SK-N-SH (cell line): ENCODE results near the gene ASAP3. TPM values are rescaled to one million over a fixed set of nuclear protein-coding genes. Genes with fewer than 3 reads are reported as not detected.

ENCODE experiments used
- CTCF ChIA-PET: fragments of 300-600, 350-600 bp; formaldehyde crosslinking; extraction: SDS; loops from one replicate; lab custom pipeline; 2021; lab: Yijun Ruan, JAX
- POLR2A ChIA-PET: fragments of 350-600 bp; sonication (Branson Sonifier 250); formaldehyde crosslinking; extraction: SDS; loops from one replicate; lab custom pipeline; 2020; ENCODE audit warnings: antibody characterized with exemption, inconsistent platforms; lab: Yijun Ruan, JAX
- DNase-seq: peaks from one replicate; pipeline ENCODE4 v3.0.0; 2012
- H2AFZ ChIP-seq: fragments of 200-600 bp; sonication (generic); 2 replicates; pipeline ENCODE4 v1.8.1; 2016; ENCODE audit warnings: antibody characterized with exemption, mild to moderate bottlenecking, low read depth
- H3F3A ChIP-seq: fragments of 200-600 bp; sonication (generic); replicated peaks from 2 replicates; pipeline ENCODE3; 2016; ENCODE audit warnings: antibody characterized with exemption, mild to moderate bottlenecking; ENCODE audit not compliant: insufficient read depth
- H3K27ac ChIP-seq, 2 experiments: fragments of 200-500 bp in 1 of 2; fragments of 200-600 bp in 1 of 2; sonication (Bioruptor generic) in 1 of 2; sonication (generic), shearing (Covaris generic) in 1 of 2; 2 replicates each; pipeline versions ENCODE4 v1.5.1 to v1.6.1; 2014 to 2016; ENCODE audit warnings: low read depth in 2 of 2, inconsistent platforms in 1 of 2, low read length in 1 of 2, mild to moderate bottlenecking in 1 of 2, mixed read lengths in 1 of 2
- H3K27me3 ChIP-seq: fragments of 200-600 bp; sonication (generic), shearing (Covaris generic); 2 replicates; pipeline ENCODE4 v1.6.1; 2016; ENCODE audit warnings: mixed run types; ENCODE audit not compliant: insufficient read depth
- H3K36me3 ChIP-seq, 2 experiments: fragments of 200-500 bp in 1 of 2; fragments of 200-600 bp in 1 of 2; sonication (Bioruptor generic) in 1 of 2; sonication (generic) in 1 of 2; replicated peaks in 1 of 2; 2 replicates each; pipeline versions ENCODE3 to v1.5.1; 2014 to 2016; ENCODE audit warnings: low read length in 1 of 2, mild to moderate bottlenecking in 1 of 2; ENCODE audit not compliant: insufficient read depth in 2 of 2, control insufficient read depth in 1 of 2
- H3K4me1 ChIP-seq, 2 experiments: fragments of 200-500 bp in 1 of 2; fragments of 200-600 bp in 1 of 2; sonication (Bioruptor generic) in 1 of 2; sonication (generic), shearing (Covaris generic) in 1 of 2; 2 replicates each; pipeline versions ENCODE4 v1.5.1 to v1.6.1; 2014 to 2016; ENCODE audit warnings: low read depth in 1 of 2, low read length in 1 of 2, mixed run types in 1 of 2; ENCODE audit not compliant: insufficient read depth in 2 of 2, control insufficient read depth in 1 of 2
- H3K4me2 ChIP-seq: fragments of 200-600 bp; sonication (generic), shearing (Covaris generic); 2 replicates; pipeline ENCODE4 v1.6.1; 2017; ENCODE audit warnings: mixed run types
- H3K4me3 ChIP-seq, 2 experiments: fragments of 200-500 bp in 1 of 2; fragments of 200-600 bp in 1 of 2; sonication (Bioruptor generic) in 1 of 2; sonication (generic), shearing (Covaris generic) in 1 of 2; 2 replicates each; pipeline versions ENCODE4 v1.5.1 to v1.8.1; 2014 to 2016; ENCODE audit warnings: low read depth in 2 of 2, inconsistent platforms in 1 of 2, low read length in 1 of 2, mild to moderate bottlenecking in 1 of 2, mixed read lengths in 1 of 2, moderate library complexity in 1 of 2
- H3K79me2 ChIP-seq: fragments of 200-600 bp; sonication (generic); 2 replicates; pipeline ENCODE4 v1.8.1; 2017; ENCODE audit warnings: mild to moderate bottlenecking; ENCODE audit not compliant: insufficient read depth
- H3K9ac ChIP-seq: fragments of 200-600 bp; sonication (generic); 2 replicates; pipeline ENCODE4 v1.6.1; 2017; ENCODE audit warnings: mixed run types
- H3K9me2 ChIP-seq: fragments of 200-600 bp; sonication (generic); 2 replicates; pipeline ENCODE4 v1.6.1; 2017; ENCODE audit warnings: mixed run types
- H3K9me3 ChIP-seq: fragments of 200-600 bp; sonication (generic); 2 replicates; pipeline ENCODE4 v1.6.1; 2017; ENCODE audit warnings: mixed run types, mild to moderate bottlenecking, moderate library complexity
- H4K20me1 ChIP-seq: fragments of 200-600 bp; sonication (generic); 2 replicates; pipeline ENCODE4 v1.6.1; 2017; ENCODE audit warnings: mild to moderate bottlenecking, mixed run types; ENCODE audit not compliant: insufficient read depth
- ELF1 ChIP-seq: IDR thresholded peaks from 2 replicates; pipeline ENCODE4 v1.4.0; 2012
- FOSL2 ChIP-seq: IDR thresholded peaks from 2 replicates; pipeline ENCODE4 v1.4.0; 2012; ENCODE audit warnings: low read depth, mild to moderate bottlenecking, moderate library complexity, borderline replicate concordance
- FOXM1 ChIP-seq: IDR thresholded peaks from 2 replicates; pipeline ENCODE4 v1.4.0; 2012; ENCODE audit warnings: low read depth, mild to moderate bottlenecking
- GABPA ChIP-seq: IDR thresholded peaks from 2 replicates; pipeline ENCODE4 v1.4.0; 2012; ENCODE audit warnings: low read depth, mild to moderate bottlenecking
- IRF3 ChIP-seq: fragments of 150-350 bp; IDR thresholded peaks from 2 replicates; pipeline ENCODE4 v1.6.1; 2016; ENCODE audit warnings: mild to moderate bottlenecking, low read depth, low read length
- JUND ChIP-seq: IDR thresholded peaks from 2 replicates; pipeline ENCODE4 v1.4.0; 2012
- MEF2A ChIP-seq: IDR thresholded peaks from 2 replicates; pipeline ENCODE4 v1.4.0; 2012; ENCODE audit warnings: low read depth, borderline replicate concordance
- MXI1 ChIP-seq: IDR thresholded peaks from 2 replicates; pipeline ENCODE4 v1.6.1; 2012; ENCODE audit warnings: mild to moderate bottlenecking, low read depth, low read length, improper control_type of control experiment
- NFIC ChIP-seq: IDR thresholded peaks from 2 replicates; pipeline ENCODE4 v1.4.0; 2012; ENCODE audit warnings: borderline replicate concordance
- NRF1 ChIP-seq: IDR thresholded peaks from 2 replicates; pipeline ENCODE4 v1.6.1; 2012; ENCODE audit warnings: low read depth, mild to moderate bottlenecking, low read length
- POLR2AphosphoS5 ChIP-seq: IDR thresholded peaks from 2 replicates; pipeline ENCODE4 v1.6.1; 2012; ENCODE audit warnings: low read depth, low read length
- RCOR1 ChIP-seq: fragments of 150-350 bp; IDR thresholded peaks from 2 replicates; pipeline ENCODE4 v1.6.1; 2017; ENCODE audit warnings: antibody characterized with exemption, low read length
- REST ChIP-seq: IDR thresholded peaks from 2 replicates; pipeline ENCODE4 v1.6.1; 2012; ENCODE audit warnings: mild to moderate bottlenecking, low read depth, low read length, moderate library complexity
- USF1 ChIP-seq: IDR thresholded peaks from 2 replicates; pipeline ENCODE4 v1.4.0; 2012; ENCODE audit warnings: low read depth, borderline replicate concordance
- YY1 ChIP-seq: IDR thresholded peaks from 2 replicates; pipeline ENCODE4 v1.4.0; 2012; ENCODE audit warnings: low read depth, mild to moderate bottlenecking
- ZBTB33 ChIP-seq: IDR thresholded peaks from 2 replicates; pipeline ENCODE4 v1.4.0; 2012; ENCODE audit warnings: low read depth, borderline replicate concordance
- WGBS: methylation state at CpG from one replicate; pipeline ENCODE4 v1.1.6; 2017; ENCODE audit warnings: low lambda C conversion rate; 5-methylcytosine and 5-hydroxymethylcytosine counted together
- polyA plus RNA-seq, 3 experiments: library from polyadenylated mRNA; depleted of rRNA; stranded (reverse); fragments of >200 nt; gene quantifications; 2 replicates each; pipeline ENCODE4 v1.2.3, GENCODE V29; 2012

Gene ASAP3
- polyA plus RNA-seq, 1 of the 3 experiments (the other 2 are of a cell fraction) = 19.6 TPM

- TF ChIP-seq IRF3 (no peak), ELF1 (no peak)
Measured at GRCh38 chr1:23442751-23443150, 41.2 kb downstream of the ASAP3 start (continued).

- H3K4me3 ChIP-seq = no peak overlapping the region
- 96% methylated on average over 7 of the region's 8 CpGs for WGBS
- H3K27me3 ChIP-seq = no peaks in the 10 kb centered on the region
- H3K4me1 ChIP-seq = peaks cover 0 to 2% of the 10 kb centered on the region in 2 experiments; a peak in 1 of 4 replicates
- DNase-seq = no peak
- peaks cover 5 to 26% of the 10 kb centered on the region in 2 experiments for H3K36me3 ChIP-seq
- no peaks in the 10 kb centered on the region for H3K79me2 ChIP-seq
- no peaks in the 10 kb centered on the region for H3F3A ChIP-seq
- H3K4me2 ChIP-seq = no peak overlapping the region
- H3K9ac ChIP-seq = no peak overlapping the region
- no peak overlapping the region for H2AFZ ChIP-seq
- H3K9me2 ChIP-seq = no peaks in the 10 kb centered on the region
- H3K27ac ChIP-seq = no peak overlapping the region
- H4K20me1 ChIP-seq = no peaks in the 10 kb centered on the region
- no peak for TF ChIP-seq FOSL2
- no peak for TF ChIP-seq MXI1
- no peak for TF ChIP-seq MEF2A
- TF ChIP-seq JUND = no peak
- TF ChIP-seq ZBTB33 = no peak
- POLR2A ChIA-PET = no interaction called here
- CTCF ChIA-PET = interaction anchor here (0.5 to 1.3 kb wide), 5 partner anchors 20 to 98 kb away, joined by 3 to 5 read pairs (median 3); no protein-coding TSS in a partner anchor
- no peaks in the 10 kb centered on the region for H3K9me3 ChIP-seq
Measured at GRCh38 chr1:23441446-23442148, 42.4 kb downstream of the ASAP3 start.

GRCh38 chr1:23438545-23438944, 45.4 kb downstream of the ASAP3 start:
- Histone ChIP-seq H3K4me3 (no peak overlapping the region), H3K9me3 (no peaks in the 10 kb centered on the region), H3K4me1 (peaks cover 0 to 2% of the 10 kb centered on the region in 2 experiments; a peak in 1 of 4 replicates), H2AFZ (no peak overlapping the region), H3K27me3 (no peaks in the 10 kb centered on the region), H3K27ac (no peak overlapping the region), H3K79me2 (no peaks in the 10 kb centered on the region), H3K4me2 (no peak overlapping the region), H4K20me1 (no peaks in the 10 kb centered on the region), H3K9ac (no peak overlapping the region), H3K36me3 (peaks cover 5 to 42% of the 10 kb centered on the region in 2 experiments), H3F3A (no peaks in the 10 kb centered on the region), H3K9me2 (no peaks in the 10 kb centered on the region)
- CTCF ChIA-PET = no interaction called here
- WGBS = 98% methylated on average over 5 of the region's 8 CpGs
- POLR2A ChIA-PET = no interaction called here
- no peak for DNase-seq
- TF ChIP-seq YY1 (no peak), FOSL2 (no peak), NRF1 (no peak), REST (no peak), NFIC (no peak), MEF2A (no peak), FOXM1 (no peak), GABPA (no peak), RCOR1 (no peak), MXI1 (no peak), USF1 (no peak), POLR2AphosphoS5 (no peak)
